Measurements from ENCODE around the gene MYH15. TPM values are rescaled to one million over a fixed set of nuclear protein-coding genes. Genes with fewer than 3 reads are reported as not detected.
"Not testable (repeated sequence)": the region's sequence is repeated elsewhere in the genome, so short reads cannot be mapped to it uniquely, and the experiment has no call there.

Gene MYH15
- total RNA-seq, 1 donor from 2014 or later, result 0.10 TPM

- DNase-seq (ENCODE audit: low spot score), result no peak
- peaks cover 20% of the 10 kb centered on the region for H3K4me1 Mint-ChIP-seq (ENCODE audit: low read depth)
- peaks cover 6% of the 10 kb centered on the region for H3K9me3 Mint-ChIP-seq
- no peak overlapping the region for H3K4me3 Mint-ChIP-seq
- intact Hi-C loops (cut with micrococcal nuclease), result no loop called here
- H3K27me3 Mint-ChIP-seq (ENCODE audit: insufficient read depth), result no peaks in the 10 kb centered on the region
- H3K36me3 Mint-ChIP-seq (ENCODE audit: low read depth), result no peaks in the 10 kb centered on the region
- no peak overlapping the region for H3K27ac Mint-ChIP-seq
These were observed 127.1 kb downstream of the MYH15 start for GRCh38 chr3:108383306-108383705.

GRCh38 chr3:108381529-108382140 lies 128.8 kb downstream of the MYH15 start:
- no peaks in the 10 kb centered on the region for H3K36me3 Mint-ChIP-seq (ENCODE audit: low read depth)
- no peak overlapping the region for H3K4me3 Mint-ChIP-seq
- intact Hi-C loops (cut with micrococcal nuclease), result no loop called here
- peaks cover 6% of the 10 kb centered on the region for H3K9me3 Mint-ChIP-seq
- H3K27me3 Mint-ChIP-seq (ENCODE audit: insufficient read depth), result no peaks in the 10 kb centered on the region
- peaks cover 3% of the 10 kb centered on the region for H3K4me1 Mint-ChIP-seq (ENCODE audit: low read depth)
- no peak for DNase-seq (ENCODE audit: low spot score)
- no peak overlapping the region for H3K27ac Mint-ChIP-seq

GRCh38 chr3:108380128-108380795 lies 130.1 kb downstream of the MYH15 start:
- Mint-ChIP-seq H3K36me3 (ENCODE audit: low read depth) (peaks cover 2% of the 10 kb centered on the region), H3K9me3 (peaks cover 6% of the 10 kb centered on the region), H3K27ac (no peak overlapping the region), H3K27me3 (ENCODE audit: insufficient read depth) (peaks cover 1% of the 10 kb centered on the region), H3K4me1 (ENCODE audit: low read depth) (no peaks in the 10 kb centered on the region), H3K4me3 (no peak overlapping the region)
- DNase-seq (ENCODE audit: low spot score), result no peak
- intact Hi-C loops (cut with micrococcal nuclease), result no loop called here

- H3K4me1 Mint-ChIP-seq (ENCODE audit: low read depth); DNase-seq (ENCODE audit: low spot score); H3K27me3 Mint-ChIP-seq (ENCODE audit: insufficient read depth); H3K27ac Mint-ChIP-seq; intact Hi-C loops (cut with micrococcal nuclease); H3K36me3 Mint-ChIP-seq (ENCODE audit: low read depth); H3K9me3 Mint-ChIP-seq; H3K4me3 Mint-ChIP-seq: not testable (repeated sequence)
These were observed 131.4 kb downstream of the MYH15 start for GRCh38 chr3:108378952-108379342.

- peaks cover 2% of the 10 kb centered on the region for H3K36me3 Mint-ChIP-seq (ENCODE audit: low read depth)
- H3K27ac Mint-ChIP-seq, result no peak overlapping the region
- H3K9me3 Mint-ChIP-seq, result peaks cover 6% of the 10 kb centered on the region
- H3K27me3 Mint-ChIP-seq (ENCODE audit: insufficient read depth), result peaks cover 1% of the 10 kb centered on the region
- no peak overlapping the region for H3K4me3 Mint-ChIP-seq
- intact Hi-C loops (cut with micrococcal nuclease), result no loop called here
- no peaks in the 10 kb centered on the region for H3K4me1 Mint-ChIP-seq (ENCODE audit: low read depth)
- DNase-seq (ENCODE audit: low spot score), result no peak
These were observed 132.0 kb downstream of the MYH15 start for GRCh38 chr3:108378153-108378951.

- intact Hi-C loops (cut with micrococcal nuclease), result no loop called here
- H3K36me3 Mint-ChIP-seq (ENCODE audit: low read depth), result peaks cover 2% of the 10 kb centered on the region
- no peak for DNase-seq (ENCODE audit: low spot score)
- H3K4me1 Mint-ChIP-seq (ENCODE audit: low read depth), result no peaks in the 10 kb centered on the region
- H3K27me3 Mint-ChIP-seq (ENCODE audit: insufficient read depth), result peaks cover 1% of the 10 kb centered on the region
- no peak overlapping the region for H3K27ac Mint-ChIP-seq
- H3K4me3 Mint-ChIP-seq, result no peak overlapping the region
- peaks cover 6% of the 10 kb centered on the region for H3K9me3 Mint-ChIP-seq
These were observed 133.0 kb downstream of the MYH15 start for GRCh38 chr3:108377384-108377783.

- intact Hi-C loops (cut with micrococcal nuclease), result no loop called here
- H3K27me3 Mint-ChIP-seq (ENCODE audit: insufficient read depth), result peaks cover 1% of the 10 kb centered on the region
- no peak overlapping the region for H3K27ac Mint-ChIP-seq
- H3K4me1 Mint-ChIP-seq (ENCODE audit: low read depth), result no peaks in the 10 kb centered on the region
- DNase-seq (ENCODE audit: low spot score), result no peak
- H3K4me3 Mint-ChIP-seq, result no peak overlapping the region
- peaks cover 6% of the 10 kb centered on the region for H3K9me3 Mint-ChIP-seq
- H3K36me3 Mint-ChIP-seq (ENCODE audit: low read depth), result peaks cover 2% of the 10 kb centered on the region
These were observed 134.4 kb downstream of the MYH15 start for GRCh38 chr3:108376026-108376425.

GRCh38 chr3:108359011-108359410 lies 151.4 kb downstream of the MYH15 start:
- Mint-ChIP-seq H3K27ac (no peak overlapping the region), H3K36me3 (ENCODE audit: low read depth) (peaks cover 5% of the 10 kb centered on the region), H3K9me3 (peaks cover under 1% of the 10 kb centered on the region), H3K27me3 (ENCODE audit: insufficient read depth) (peaks cover 11% of the 10 kb centered on the region), H3K4me1 (ENCODE audit: low read depth) (no peaks in the 10 kb centered on the region), H3K4me3 (no peak overlapping the region)
- no peak for DNase-seq (ENCODE audit: low spot score)
- intact Hi-C loops (cut with micrococcal nuclease), result no loop called here

- H3K4me3 Mint-ChIP-seq, result no peak overlapping the region
- DNase-seq (ENCODE audit: low spot score), result no peak
- intact Hi-C loops (cut with micrococcal nuclease), result no loop called here
- H3K27ac Mint-ChIP-seq, result no peak overlapping the region
- H3K4me1 Mint-ChIP-seq (ENCODE audit: low read depth), result no peaks in the 10 kb centered on the region
- H3K9me3 Mint-ChIP-seq, result no peaks in the 10 kb centered on the region
- H3K27me3 Mint-ChIP-seq (ENCODE audit: insufficient read depth), result peaks cover 8% of the 10 kb centered on the region
- H3K36me3 Mint-ChIP-seq (ENCODE audit: low read depth), result peaks cover 7% of the 10 kb centered on the region
These were observed 153.4 kb downstream of the MYH15 start for GRCh38 chr3:108357042-108357441.

- Mint-ChIP-seq H3K27ac (no peak overlapping the region), H3K9me3 (no peaks in the 10 kb centered on the region), H3K4me1 (ENCODE audit: low read depth) (no peaks in the 10 kb centered on the region), H3K4me3 (no peak overlapping the region), H3K27me3 (ENCODE audit: insufficient read depth) (peaks cover 4% of the 10 kb centered on the region), H3K36me3 (ENCODE audit: low read depth) (peaks cover 7% of the 10 kb centered on the region)
- intact Hi-C loops (cut with micrococcal nuclease), result no loop called here
- no peak for DNase-seq (ENCODE audit: low spot score)
These were observed 155.8 kb downstream of the MYH15 start for GRCh38 chr3:108354562-108354961.

GRCh38 chr3:108352176-108352575 lies 158.2 kb downstream of the MYH15 start:
- Mint-ChIP-seq H3K27me3 (ENCODE audit: insufficient read depth) (peaks cover 3% of the 10 kb centered on the region), H3K4me1 (ENCODE audit: low read depth) (no peaks in the 10 kb centered on the region), H3K9me3 (peaks cover 6% of the 10 kb centered on the region), H3K4me3 (no peak overlapping the region), H3K36me3 (ENCODE audit: low read depth) (peaks cover 5% of the 10 kb centered on the region), H3K27ac (no peak overlapping the region)
- intact Hi-C loops (cut with micrococcal nuclease), result no loop called here
- DNase-seq (ENCODE audit: low spot score), result no peak

- H3K4me1 Mint-ChIP-seq (ENCODE audit: low read depth), result peaks cover 32% of the 10 kb centered on the region
These were observed 163.8 kb downstream of the MYH15 start for GRCh38 chr3:108346301-108347227.

More at GRCh38 chr3:108346301-108347227, 163.8 kb downstream of the MYH15 start:
- Mint-ChIP-seq H3K9me3 (peaks cover 6% of the 10 kb centered on the region), H3K27ac (no peak overlapping the region), H3K4me3 (no peak overlapping the region), H3K36me3 (ENCODE audit: low read depth) (peaks cover 6% of the 10 kb centered on the region), H3K27me3 (ENCODE audit: insufficient read depth) (peaks cover 6% of the 10 kb centered on the region)
- intact Hi-C loops (cut with micrococcal nuclease), result no loop called here
- DNase-seq (ENCODE audit: low spot score), result no peak
